HEK293 (cell line): Measurements from ENCODE around the gene ALDOA.
A peak's percentile ranks its signal among the peaks of the same experiment; 100 is the strongest.

Source experiments
- CTCF ChIA-PET: fragments of 350-600 bp; formaldehyde crosslinking; extraction: SDS; loops from one replicate; lab custom pipeline; 2021; ENCODE audit warnings: antibody characterized with exemption; lab: Yijun Ruan, JAX
- POLR2A ChIA-PET: fragments of 300-600 bp; formaldehyde crosslinking; extraction: SDS; loops from one replicate; lab custom pipeline; 2020; ENCODE audit warnings: antibody characterized with exemption, inconsistent platforms; lab: Yijun Ruan, JAX
- H3K27ac ChIP-seq: fragments of 200-500 bp; sonication (Bioruptor generic); 2 replicates; pipeline ENCODE4 v1.5.1; 2014; ENCODE audit warnings: low read depth, low read length, control low read depth, inconsistent platforms; ENCODE audit errors: extremely low read depth
- H3K36me3 ChIP-seq, 2 experiments: fragments of 200-500 bp in 1 of 2; sonication (Bioruptor generic) in 1 of 2; 1 replicate in 1 of 2; 2 replicates in 1 of 2; pipeline ENCODE4 v1.5.1; 2014 to 2017; ENCODE audit warnings: inconsistent platforms in 2 of 2, low read length in 2 of 2; ENCODE audit not compliant: control insufficient read depth in 2 of 2, insufficient read depth in 1 of 2
- H3K4me1 ChIP-seq: fragments of 200-500 bp; sonication (Bioruptor generic); 2 replicates; pipeline ENCODE4 v1.5.1; 2014; ENCODE audit warnings: mild to moderate bottlenecking, low read length, inconsistent platforms; ENCODE audit not compliant: control insufficient read depth, insufficient read depth
- H3K4me3 ChIP-seq: 2 replicates; pipeline ENCODE4 v1.5.1; 2011; ENCODE audit warnings: low read depth, mild to moderate bottlenecking, control low read depth, low read length, moderate library complexity
- H3K9me3 ChIP-seq: fragments of 200-500 bp; sonication (Bioruptor generic); 2 replicates; pipeline ENCODE4 v1.5.1; 2014; ENCODE audit warnings: low read depth, low read length, inconsistent platforms; ENCODE audit not compliant: control insufficient read depth, insufficient read depth
- BCL11A ChIP-seq: fragments of 450-650 bp; formaldehyde crosslinking; IDR thresholded peaks from 2 replicates; pipeline ENCODE4 v1.5.1; 2016; ENCODE audit warnings: low read depth, missing biosample characterization, missing genetic modification characterization
- BCL11B ChIP-seq: fragments of 450-650 bp; formaldehyde crosslinking; IDR thresholded peaks from 2 replicates; pipeline ENCODE4 v1.5.1; 2016; ENCODE audit warnings: low read depth, missing biosample characterization, missing genetic modification characterization
- HIC1 ChIP-seq: fragments of 450-650 bp; formaldehyde crosslinking; IDR thresholded peaks from 2 replicates; pipeline ENCODE4 v1.5.1; 2016; ENCODE audit warnings: missing biosample characterization, missing genetic modification characterization
- KLF7 ChIP-seq: fragments of 450-650 bp; formaldehyde crosslinking; IDR thresholded peaks from 2 replicates; pipeline ENCODE4 v1.5.1; 2016; ENCODE audit warnings: missing biosample characterization, missing genetic modification characterization, borderline replicate concordance
- PBX3 ChIP-seq: sonication (generic); formaldehyde crosslinking; IDR thresholded peaks from 2 replicates; pipeline ENCODE4 v1.8.1; 2022; ENCODE audit warnings: mild to moderate bottlenecking, moderate library complexity, missing genetic modification reagents
- PRDM1 ChIP-seq: fragments of 450-650 bp; formaldehyde crosslinking; IDR thresholded peaks from 2 replicates; pipeline ENCODE4; 2016; ENCODE audit warnings: missing biosample characterization, missing genetic modification characterization
- PRDM6 ChIP-seq: fragments of 450-650 bp; formaldehyde crosslinking; IDR thresholded peaks from 2 replicates; pipeline ENCODE4 v1.5.1; 2017; ENCODE audit warnings: missing biosample characterization, missing genetic modification characterization
- SCRT2 ChIP-seq: fragments of 450-650 bp; formaldehyde crosslinking; IDR thresholded peaks from 2 replicates; pipeline ENCODE4 v1.5.1; 2016; ENCODE audit warnings: missing biosample characterization, missing genetic modification characterization
- YY2 ChIP-seq: fragments of 450-650 bp; formaldehyde crosslinking; IDR thresholded peaks from 2 replicates; pipeline ENCODE4 v1.5.1; 2016; ENCODE audit warnings: missing biosample characterization, missing genetic modification characterization
- ZBTB21 ChIP-seq: fragments of 450-650 bp; formaldehyde crosslinking; IDR thresholded peaks from 2 replicates; pipeline ENCODE4 v1.5.1; 2017; ENCODE audit warnings: missing biosample characterization, missing genetic modification characterization
- ZBTB8A ChIP-seq: fragments of 450-650 bp; formaldehyde crosslinking; IDR thresholded peaks from 2 replicates; pipeline ENCODE4 v1.5.1; 2016; ENCODE audit warnings: missing biosample characterization, missing genetic modification characterization
- ZFP37 ChIP-seq: fragments of 450-650 bp; formaldehyde crosslinking; IDR thresholded peaks from 2 replicates; pipeline ENCODE4 v1.5.1; 2016; ENCODE audit warnings: missing biosample characterization, missing genetic modification characterization
- ZFP69B ChIP-seq: fragments of 450-650 bp; formaldehyde crosslinking; IDR thresholded peaks from 2 replicates; pipeline ENCODE4 v1.5.1; 2016; ENCODE audit warnings: missing biosample characterization, missing genetic modification characterization
- ZNF10 ChIP-seq: fragments of 450-650 bp; formaldehyde crosslinking; IDR thresholded peaks from 2 replicates; pipeline ENCODE4 v1.5.1; 2017; ENCODE audit warnings: missing biosample characterization, missing genetic modification characterization
- ZNF121 ChIP-seq: fragments of 450-650 bp; formaldehyde crosslinking; IDR thresholded peaks from 2 replicates; pipeline ENCODE4 v1.5.1; 2016; ENCODE audit warnings: missing biosample characterization, missing genetic modification characterization
- ZNF157 ChIP-seq: fragments of 450-650 bp; formaldehyde crosslinking; IDR thresholded peaks from 2 replicates; pipeline ENCODE4 v1.5.1; 2016; ENCODE audit warnings: missing biosample characterization, missing genetic modification characterization
- ZNF239 ChIP-seq: fragments of 450-650 bp; formaldehyde crosslinking; IDR thresholded peaks from 2 replicates; pipeline ENCODE4 v1.5.1; 2016; ENCODE audit warnings: missing biosample characterization, missing genetic modification characterization
- ZNF274 ChIP-seq, 2 experiments: fragments of 200-500 bp in 1 of 2; fragments of 450-650 bp in 1 of 2; sonication (Bioruptor generic) in 1 of 2; formaldehyde crosslinking in 1 of 2; IDR thresholded peaks; 2 replicates each; pipeline versions ENCODE4 v1.5.1 to v1.6.1; 2014 to 2016; ENCODE audit warnings: borderline replicate concordance in 1 of 2, inconsistent platforms in 1 of 2, low read length in 1 of 2, missing biosample characterization in 1 of 2, missing genetic modification characterization in 1 of 2
- ZNF302 ChIP-seq: fragments of 450-650 bp; formaldehyde crosslinking; IDR thresholded peaks from 2 replicates; pipeline ENCODE4 v1.5.1; 2016; ENCODE audit warnings: missing biosample characterization, missing genetic modification characterization, low read depth
- ZNF311 ChIP-seq: fragments of 450-650 bp; formaldehyde crosslinking; IDR thresholded peaks from 2 replicates; pipeline ENCODE4 v1.5.1; 2017; ENCODE audit warnings: missing biosample characterization, missing genetic modification characterization, borderline replicate concordance
- ZNF404 ChIP-seq: fragments of 450-650 bp; formaldehyde crosslinking; IDR thresholded peaks from 2 replicates; pipeline ENCODE4 v1.5.1; 2017; ENCODE audit warnings: missing biosample characterization, missing genetic modification characterization
- ZNF426 ChIP-seq: fragments of 450-650 bp; formaldehyde crosslinking; IDR thresholded peaks from 2 replicates; pipeline ENCODE4 v1.5.1; 2017; ENCODE audit warnings: missing biosample characterization, missing genetic modification characterization, mild to moderate bottlenecking, inconsistent platforms, moderate library complexity
- ZNF473 ChIP-seq: fragments of 450-650 bp; formaldehyde crosslinking; IDR thresholded peaks from 2 replicates; pipeline ENCODE4 v1.5.1; 2017; ENCODE audit warnings: missing biosample characterization, missing genetic modification characterization
- ZNF48 ChIP-seq: fragments of 450-650 bp; formaldehyde crosslinking; IDR thresholded peaks from 2 replicates; pipeline ENCODE4 v1.5.1; 2016; ENCODE audit warnings: missing biosample characterization, missing genetic modification characterization
- ZNF513 ChIP-seq: fragments of 450-650 bp; IDR thresholded peaks from 2 replicates; pipeline ENCODE4 v1.5.1; 2018; ENCODE audit warnings: missing biosample characterization, missing genetic modification characterization
- ZNF654 ChIP-seq: fragments of 450-650 bp; formaldehyde crosslinking; IDR thresholded peaks from 2 replicates; pipeline ENCODE4 v1.5.1; 2016; ENCODE audit warnings: low read depth, missing biosample characterization, missing genetic modification characterization
- ZNF658 ChIP-seq: fragments of 450-650 bp; formaldehyde crosslinking; IDR thresholded peaks from 2 replicates; pipeline ENCODE4; 2016; ENCODE audit warnings: missing biosample characterization, missing genetic modification characterization
- ZNF677 ChIP-seq: fragments of 450-650 bp; IDR thresholded peaks from 2 replicates; pipeline ENCODE4 v1.5.0; 2018; ENCODE audit warnings: missing biosample characterization, mild to moderate bottlenecking, missing genetic modification characterization, moderate library complexity
- ZNF830 ChIP-seq: fragments of 450-650 bp; IDR thresholded peaks from 2 replicates; pipeline ENCODE4 v1.5.0; 2018; ENCODE audit warnings: missing biosample characterization, missing genetic modification characterization, low read depth, mild to moderate bottlenecking, moderate library complexity

The ALDOA gene

DNA sequence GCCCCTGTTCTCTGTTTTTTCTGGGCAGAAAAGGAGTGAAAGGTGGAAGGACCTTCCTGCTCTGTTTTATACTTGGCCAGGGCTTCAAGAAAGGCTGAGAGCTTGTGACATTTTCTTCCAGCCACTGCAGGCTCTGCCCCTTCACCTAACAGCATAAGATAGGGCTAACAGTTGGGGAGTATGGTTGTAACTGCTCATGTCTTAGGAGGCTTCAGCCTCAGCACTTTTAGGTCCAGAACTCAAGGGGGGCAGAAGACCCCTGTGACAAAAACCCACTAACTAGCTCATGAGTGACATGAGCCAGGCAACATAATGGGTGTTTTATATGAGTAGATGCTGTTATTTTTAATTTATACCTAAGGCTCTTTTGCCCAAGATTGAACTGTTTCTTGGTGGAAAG is 4.9 kb downstream of the ALDOA start:
- no peak overlapping the region for H3K4me3 ChIP-seq
- TF ChIP-seq BCL11A (no peak), ZNF311 (tag by site-specific recombination) (no peak), ZFP37 (tag by site-specific recombination) (no peak), ZBTB21 (tag by site-specific recombination) (no peak), ZNF404 (tag by site-specific recombination) (no peak), YY2 (no peak), ZNF830 (tag by site-specific recombination) (no peak), ZNF274 (IDR thresholded peaks at IDR 0.05; ENCODE audit: low read length) (no peak), ZNF274 (tag by site-specific recombination; IDR thresholded peaks at IDR 0.05; ENCODE audit: borderline replicate concordance) (no peak), ZNF426 (no peak), PBX3 (no peak), ZNF658 (tag by site-specific recombination) (no peak), ZNF513 (no peak), ZNF473 (tag by site-specific recombination) (no peak), ZNF10 (tag by site-specific recombination) (no peak), PRDM1 (no peak), ZNF121 (tag by site-specific recombination) (no peak)
- H3K4me1 ChIP-seq: no peaks in the 10 kb centered on the region
- ChIA-PET CTCF (interaction anchor here (0.6 to 1.0 kb wide), 3 partner anchors 11 to 625 kb away, joined by 3 to 6 read pairs (median 4); no protein-coding TSS in a partner anchor), POLR2A (no interaction called here)
- H3K36me3 ChIP-seq: peaks cover 42 to 68% of the 10 kb centered on the region in 2 experiments; a peak in 2 of 3 replicates
- no peak overlapping the region for H3K27ac ChIP-seq
- H3K9me3 ChIP-seq: no peaks in the 10 kb centered on the region

- peak within 1 kb of the TSS; percentile 78 for H3K4me3 ChIP-seq
- H3K4me1 ChIP-seq: peaks cover 4% of the 10 kb centered on the region; the same call in 1 of the 2 replicates
- peaks cover 44 to 57% of the 10 kb centered on the region in 2 experiments; a peak in 2 of 3 replicates for H3K36me3 ChIP-seq
- H3K27ac ChIP-seq: peak within 1 kb of the TSS; percentile 70
- POLR2A ChIA-PET: interaction anchor here (0.8 to 6.9 kb wide), 5 partner anchors 10 to 269 kb away, joined by 3 to 70 read pairs (median 7); partner anchors contain the start of genes ALDOA, MAZ and TBX6
- CTCF ChIA-PET: interaction anchor here (0.6 to 1.9 kb wide), 4 partner anchors 16 to 577 kb away, joined by 3 to 12 read pairs (median 5); partner anchors contain the start of gene TBX6
- H3K9me3 ChIP-seq: no peaks in the 10 kb centered on the region
- TF ChIP-seq ZNF677 (tag by site-specific recombination) (no peak), KLF7 (no peak), ZNF239 (tag by site-specific recombination) (no peak), ZFP69B (tag by site-specific recombination) (no peak), ZNF311 (tag by site-specific recombination) (no peak), ZNF302 (tag by site-specific recombination) (no peak), ZNF473 (tag by site-specific recombination) (no peak), SCRT2 (tag by site-specific recombination) (no peak), HIC1 (tag by site-specific recombination) (no peak), ZBTB8A (tag by site-specific recombination) (peak; percentile 52), ZNF654 (tag by site-specific recombination) (no peak), ZNF157 (tag by site-specific recombination) (no peak), PRDM6 (no peak), ZNF48 (tag by site-specific recombination) (no peak), BCL11B (tag by site-specific recombination) (no peak), ZBTB21 (tag by site-specific recombination) (peak; percentile 97)
These were observed 10.1 kb downstream of the ALDOA start, which contains the start of gene PPP4C for GRCh38 chr16:30075503-30076275. Gene PPP4C (plus strand): TSS chr16:30075994. CDS start chr16:30076378, 384 bp downstream.
